Prostate gland (tissue), 2 donors: ENCODE results near the gene SLAIN1.

Experiments
- POLR2AphosphoS5 ChIP-seq: sonication (generic); formaldehyde crosslinking; IDR thresholded peaks from one replicate; pipeline ENCODE4 v1.6.1; 2017; ENCODE audit warnings: antibody characterized with exemption
- TF ChIP-seq, protein P1 (sequence below), 4 experiments: fragments of 200-600 bp in 2 of 4; fragments of 450-650 bp in 2 of 4; sonication (generic) in 2 of 4; IDR thresholded peaks; 1 replicate in 3 of 4; 2 replicates in 1 of 4; pipeline ENCODE4 v1.5.1; 2016 to 2019; ENCODE audit warnings: antibody characterized with exemption in 4 of 4, mild to moderate bottlenecking in 2 of 4, moderate library complexity in 2 of 4

DNA sequence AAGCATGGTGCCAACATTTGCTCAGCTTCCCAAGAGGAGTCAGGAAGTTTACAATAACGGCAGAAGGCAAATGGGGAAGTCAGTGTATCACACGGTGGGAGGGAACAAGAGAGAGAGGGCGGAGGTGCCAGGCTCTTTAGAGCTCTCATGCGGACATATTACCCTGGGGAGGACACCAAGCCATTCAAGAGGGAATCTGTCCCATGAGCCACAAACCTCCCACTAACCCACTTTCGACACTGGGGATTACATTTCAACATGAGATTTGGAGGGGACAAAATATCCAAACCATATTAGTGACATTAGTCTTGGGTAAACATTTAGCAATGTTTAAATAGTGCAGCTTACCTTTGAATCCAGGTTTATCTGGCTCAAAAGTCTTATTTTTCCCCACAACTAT lies 69.9 kb downstream of the SLAIN1 start:
- TF ChIP-seq, protein P1, sequence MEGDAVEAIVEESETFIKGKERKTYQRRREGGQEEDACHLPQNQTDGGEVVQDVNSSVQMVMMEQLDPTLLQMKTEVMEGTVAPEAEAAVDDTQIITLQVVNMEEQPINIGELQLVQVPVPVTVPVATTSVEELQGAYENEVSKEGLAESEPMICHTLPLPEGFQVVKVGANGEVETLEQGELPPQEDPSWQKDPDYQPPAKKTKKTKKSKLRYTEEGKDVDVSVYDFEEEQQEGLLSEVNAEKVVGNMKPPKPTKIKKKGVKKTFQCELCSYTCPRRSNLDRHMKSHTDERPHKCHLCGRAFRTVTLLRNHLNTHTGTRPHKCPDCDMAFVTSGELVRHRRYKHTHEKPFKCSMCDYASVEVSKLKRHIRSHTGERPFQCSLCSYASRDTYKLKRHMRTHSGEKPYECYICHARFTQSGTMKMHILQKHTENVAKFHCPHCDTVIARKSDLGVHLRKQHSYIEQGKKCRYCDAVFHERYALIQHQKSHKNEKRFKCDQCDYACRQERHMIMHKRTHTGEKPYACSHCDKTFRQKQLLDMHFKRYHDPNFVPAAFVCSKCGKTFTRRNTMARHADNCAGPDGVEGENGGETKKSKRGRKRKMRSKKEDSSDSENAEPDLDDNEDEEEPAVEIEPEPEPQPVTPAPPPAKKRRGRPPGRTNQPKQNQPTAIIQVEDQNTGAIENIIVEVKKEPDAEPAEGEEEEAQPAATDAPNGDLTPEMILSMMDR (IDR thresholded peaks at IDR 0.05) = no peak
- no peak for TF ChIP-seq POLR2AphosphoS5
